IMR-90 (cell line): ENCODE data around the gene PHKG2. TPM values are rescaled to one million over a fixed set of nuclear protein-coding genes. Genes with fewer than 3 reads are reported as not detected.

Experiments
- ATAC-seq: fragments of 200-7000 bp; cut with Tn5 transposase; 2 replicates; pipeline ENCODE4 v1.9.1; 2020; ENCODE audit warnings: low read depth, mild to moderate bottlenecking, moderate library complexity
- BruUV-seq: library from RNA; stranded (reverse); fragments of 400-500 nt; replicated peaks from 2 replicates; lab custom pipeline; 2021; lab: Mats Ljungman, UMichigan
- CTCF ChIA-PET: fragments of 300-600 bp; formaldehyde crosslinking; extraction: SDS; loops from one replicate; lab custom pipeline; 2021; ENCODE audit warnings: antibody characterized with exemption; lab: Yijun Ruan, JAX
- POLR2A ChIA-PET: fragments of 300-600 bp; sonication (Branson Sonifier 250); formaldehyde crosslinking; loops from one replicate; lab custom pipeline; 2022; ENCODE audit warnings: antibody characterized with exemption; ENCODE audit not compliant: unreplicated experiment; lab: Charles Lee
- DNase-seq: peaks from one replicate; pipeline ENCODE4 v3.0.0; 2013
- H2AFZ ChIP-seq: replicated peaks from 2 replicates; pipeline ENCODE3; 2013; ENCODE audit warnings: low read length, mild to moderate bottlenecking; ENCODE audit not compliant: poor library complexity
- H2AK5ac ChIP-seq: 2 replicates; pipeline ENCODE4 v1.6.1; 2013; ENCODE audit warnings: low read depth, low read length, inconsistent platforms
- H2AK9ac ChIP-seq: replicated peaks from 2 replicates; pipeline ENCODE3; 2013; ENCODE audit warnings: mild to moderate bottlenecking, low read depth, low read length, moderate library complexity; ENCODE audit not compliant: poor library complexity
- H2BK120ac ChIP-seq: 2 replicates; pipeline ENCODE4 v1.6.1; 2013; ENCODE audit warnings: low read depth, low read length, inconsistent platforms
- H2BK15ac ChIP-seq: 3 replicates; pipeline ENCODE4 v1.6.1; 2013; ENCODE audit warnings: low read depth, low read length, inconsistent platforms
- H2BK20ac ChIP-seq: 2 replicates; pipeline ENCODE4 v1.6.1; 2013; ENCODE audit warnings: low read depth, mild to moderate bottlenecking, inconsistent platforms, low read length, moderate library complexity
- H2BK5ac ChIP-seq: 2 replicates; pipeline ENCODE4 v1.6.1; 2013; ENCODE audit warnings: mild to moderate bottlenecking, low read depth, low read length, inconsistent platforms; ENCODE audit not compliant: poor library complexity, severe bottlenecking
- H3K14ac ChIP-seq: replicated peaks from 2 replicates; pipeline ENCODE4 v1.6.1; 2013; ENCODE audit warnings: low read depth, low read length, inconsistent platforms
- H3K18ac ChIP-seq: 2 replicates; pipeline ENCODE4 v1.6.1; 2013; ENCODE audit warnings: low read depth, low read length, control low read depth
- H3K23ac ChIP-seq: 2 replicates; pipeline ENCODE4 v1.6.1; 2013; ENCODE audit warnings: low read depth, low read length, inconsistent platforms
- H3K27ac ChIP-seq: 2 replicates; pipeline ENCODE4 v1.5.1; 2013; ENCODE audit warnings: mild to moderate bottlenecking, control low read depth, low read length; ENCODE audit not compliant: insufficient read depth
- H3K27me3 ChIP-seq: 2 replicates; pipeline ENCODE4 v1.6.1; 2013; ENCODE audit warnings: low read length; ENCODE audit not compliant: control insufficient read depth, insufficient read depth
- H3K36me3 ChIP-seq: 2 replicates; pipeline ENCODE4 v1.6.1; 2013; ENCODE audit warnings: low read length, mixed read lengths; ENCODE audit not compliant: control insufficient read depth, insufficient read depth
- H3K4ac ChIP-seq: 2 replicates; pipeline ENCODE4 v1.6.1; 2013; ENCODE audit warnings: low read depth, low read length, inconsistent platforms
- H3K4me1 ChIP-seq: 2 replicates; pipeline ENCODE4 v1.6.1; 2013; ENCODE audit warnings: low read length, mixed read lengths; ENCODE audit not compliant: control insufficient read depth, insufficient read depth
- H3K4me2 ChIP-seq: 2 replicates; pipeline ENCODE4 v1.6.1; 2013; ENCODE audit warnings: low read depth, mild to moderate bottlenecking, control low read depth, low read length, moderate library complexity
- H3K4me3 ChIP-seq: 2 replicates; pipeline ENCODE4 v1.5.1; 2013; ENCODE audit warnings: low read depth, mild to moderate bottlenecking, control low read depth, low read length, moderate library complexity; ENCODE audit not compliant: insufficient read depth
- H3K56ac ChIP-seq: 2 replicates; pipeline ENCODE4 v1.6.1; 2013; ENCODE audit warnings: low read length, inconsistent platforms; ENCODE audit not compliant: insufficient read depth; ENCODE audit errors: extremely low read depth
- H3K79me1 ChIP-seq, 2 experiments: 2 replicates each; pipeline ENCODE4 v1.6.1; 2013; ENCODE audit warnings: low read length in 2 of 2, inconsistent platforms in 1 of 2, low read depth in 1 of 2
- H3K9ac ChIP-seq: 2 replicates; pipeline ENCODE4 v1.6.1; 2013; ENCODE audit warnings: low read depth, low read length, control low read depth
- H3K9me1 ChIP-seq: 2 replicates; pipeline ENCODE4 v1.6.1; 2013; ENCODE audit warnings: low read length, inconsistent platforms; ENCODE audit not compliant: insufficient read depth
- H3K9me3 ChIP-seq: 2 replicates; pipeline ENCODE4 v1.6.1; 2013; ENCODE audit warnings: low read length; ENCODE audit not compliant: control insufficient read depth, insufficient read depth
- H4K20me1 ChIP-seq: 2 replicates; pipeline ENCODE4 v1.6.1; 2013; ENCODE audit warnings: low read length, inconsistent platforms; ENCODE audit not compliant: insufficient read depth
- H4K5ac ChIP-seq: 2 replicates; pipeline ENCODE4 v1.6.1; 2013; ENCODE audit warnings: mild to moderate bottlenecking, low read depth, low read length, control low read depth
- H4K8ac ChIP-seq, 2 experiments: 2 replicates each; pipeline ENCODE4 v1.6.1; 2013; ENCODE audit warnings: low read depth in 2 of 2, low read length in 2 of 2, control low read depth in 1 of 2, inconsistent platforms in 1 of 2
- H4K91ac ChIP-seq: 2 replicates; pipeline ENCODE4 v1.6.1; 2013; ENCODE audit warnings: low read depth, low read length, inconsistent platforms; ENCODE audit not compliant: insufficient read depth
- BHLHE40 ChIP-seq: fragments of 150-350 bp; IDR thresholded peaks from 2 replicates; pipeline ENCODE4 v1.6.1; 2016; ENCODE audit warnings: mild to moderate bottlenecking, low read depth, low read length
- CEBPB ChIP-seq: IDR thresholded peaks from 2 replicates; pipeline ENCODE4 v1.6.1; 2012; ENCODE audit warnings: low read depth, low read length, improper control_type of control experiment
- CHD1 ChIP-seq: IDR thresholded peaks from 2 replicates; pipeline ENCODE4 v1.6.1; 2012; ENCODE audit warnings: low read depth, low read length, improper control_type of control experiment
- CTCF ChIP-seq: conservative IDR thresholded peaks from 2 replicates; pipeline ENCODE4 v1.5.1; 2012; ENCODE audit warnings: mild to moderate bottlenecking, low read depth, low read length, improper control_type of control experiment
- ELK1 ChIP-seq: fragments of 150-350 bp; IDR thresholded peaks from 2 replicates; pipeline ENCODE4 v1.6.1; 2016; ENCODE audit warnings: low read depth, mild to moderate bottlenecking, low read length, moderate library complexity, borderline replicate concordance
- FOS ChIP-seq: fragments of 150-350 bp; IDR thresholded peaks from 2 replicates; pipeline ENCODE4 v1.6.1; 2016; ENCODE audit warnings: low read depth, low read length
- MAZ ChIP-seq: IDR thresholded peaks from 2 replicates; pipeline ENCODE4 v1.6.1; 2012; ENCODE audit warnings: low read depth, mild to moderate bottlenecking, low read length, improper control_type of control experiment, moderate library complexity, borderline replicate concordance
- MXI1 ChIP-seq: IDR thresholded peaks from 2 replicates; pipeline ENCODE4 v1.6.1; 2012; ENCODE audit warnings: low read depth, mild to moderate bottlenecking, low read length, moderate library complexity, borderline replicate concordance
- POLR2A ChIP-seq: IDR thresholded peaks from 2 replicates; pipeline ENCODE4 v1.6.1; 2012; ENCODE audit warnings: mild to moderate bottlenecking, low read depth, low read length
- RAD21 ChIP-seq: IDR thresholded peaks from 2 replicates; pipeline ENCODE4 v1.6.1; 2012; ENCODE audit warnings: low read length, improper control_type of control experiment
- RCOR1 ChIP-seq: IDR thresholded peaks from 2 replicates; pipeline ENCODE4 v1.6.1; 2012; ENCODE audit warnings: mild to moderate bottlenecking, low read length, improper control_type of control experiment; ENCODE audit not compliant: insufficient replicate concordance
- RFX5 ChIP-seq: IDR thresholded peaks from 2 replicates; pipeline ENCODE4 v1.8.0; 2012; ENCODE audit warnings: low read depth, mild to moderate bottlenecking, low read length, moderate library complexity
- SMC3 ChIP-seq: fragments of 150-350 bp; IDR thresholded peaks from 2 replicates; pipeline ENCODE4 v1.6.1; 2016; ENCODE audit warnings: low read depth, mild to moderate bottlenecking, antibody characterized with exemption, low read length, moderate library complexity
- USF2 ChIP-seq: fragments of 150-350 bp; IDR thresholded peaks from 2 replicates; pipeline ENCODE4 v1.6.1; 2017; ENCODE audit warnings: mild to moderate bottlenecking, antibody characterized with exemption, low read length, low read depth
- WGBS, 2 experiments: methylation state at CpG; one replicate each; pipeline versions ENCODE4 v1.1.5 to v1.1.7; 2013; ENCODE audit warnings: missing lambda C conversion rate in 2 of 2; ENCODE audit not compliant: insufficient read length in 1 of 2; ENCODE audit errors: extremely low coverage in 2 of 2; 5-methylcytosine and 5-hydroxymethylcytosine counted together
- dilution Hi-C: fragments of 300-500 bp; cut with HindIII; formaldehyde crosslinking; loops from one replicate; pipeline ENCODE4 v1.14.3; 2018; ENCODE audit warnings: low sequenced_read_pairs; ENCODE audit not compliant: unreplicated experiment
- in situ Hi-C: fragments of 300-500 bp; cut with MboI; formaldehyde crosslinking; loops from 3 replicates; pipeline ENCODE4 v1.14.3; 2019; ENCODE audit warnings: low sequenced_read_pairs, inconsistent platforms, mixed read lengths
- intact Hi-C: fragments of 100-400 bp; cut with micrococcal nuclease; formaldehyde crosslinking; loops from 2 replicates; pipeline ENCODE4 v1.10.0; 2022
- polyA plus RNA-seq, 3 experiments: library from polyadenylated mRNA; depleted of rRNA; stranded (reverse); fragments of >200 nt; gene quantifications; 2 replicates each; pipeline ENCODE4 v1.2.3, GENCODE V29; 2012; ENCODE audit warnings: low replicate concordance in 1 of 3
- total RNA-seq: library from RNA; depleted of rRNA; stranded (reverse); fragments of >200 nt; gene quantifications from 2 replicates; pipeline ENCODE4 v1.2.3, GENCODE V29; 2012

PHKG2 gene
- total and polyA plus RNA-seq, 2 of the 4 experiments (the other 2 are of a cell fraction) = 26.0 to 38.9 TPM

GRCh38 chr16:30753596-30753995, 5.4 kb downstream of the PHKG2 start:
- ChIA-PET POLR2A (interaction anchor here (0.6 kb wide), 1 partner anchor 193 kb away, joined by 6 read pairs; no protein-coding TSS in a partner anchor), CTCF (no interaction called here)
- dilution Hi-C loops = no loop called here
- no peak overlapping the region for H4K91ac ChIP-seq
- 100% methylated on average over 4 of the region's 4 CpGs; no CpG with 5 or more reads in 1 of the 2 experiments for WGBS, 2 experiments
- H4K8ac ChIP-seq = no peak overlapping the region
- TF ChIP-seq MXI1 (no peak), BHLHE40 (no peak), ELK1 (no peak), CTCF (no peak), FOS (no peak), CEBPB (no peak), RFX5 (no peak), RCOR1 (no peak), RAD21 (no peak), POLR2A (no peak), CHD1 (no peak), USF2 (no peak), MAZ (no peak), SMC3 (no peak)
- peaks cover 22 to 34% of the 10 kb centered on the region in 2 experiments for H3K79me1 ChIP-seq
- H3K4me1 ChIP-seq = no peaks in the 10 kb centered on the region
- H3K23ac ChIP-seq = no peak overlapping the region
- no peak overlapping the region for H3K27ac ChIP-seq
- no peak overlapping the region for H4K5ac ChIP-seq
- no peak overlapping the region for H3K4me3 ChIP-seq
- H3K9ac ChIP-seq = no peak overlapping the region
- no peak overlapping the region for H2BK20ac ChIP-seq
- H3K4me2 ChIP-seq = no peak overlapping the region
- no peak overlapping the region for H3K18ac ChIP-seq
- no peak overlapping the region for H2BK120ac ChIP-seq
- H3K36me3 ChIP-seq = peaks cover 42% of the 10 kb centered on the region
- no peaks in the 10 kb centered on the region; the same call in 1 of the 2 replicates for H4K20me1 ChIP-seq
- intact Hi-C loops = no loop called here
- H2AFZ ChIP-seq = no peak overlapping the region
- in situ Hi-C loops = no loop called here
- no peaks in the 10 kb centered on the region for H3K9me3 ChIP-seq
- no peak overlapping the region for H3K56ac ChIP-seq
- no peak overlapping the region for H3K14ac ChIP-seq
- H2AK5ac ChIP-seq = no peak overlapping the region
- no peak for ATAC-seq
- H2BK15ac ChIP-seq = no peak overlapping the region
- no peaks in the 10 kb centered on the region for H3K27me3 ChIP-seq
- no peak overlapping the region for H2BK5ac ChIP-seq
- H2AK9ac ChIP-seq = peak overlapping the region; percentile 81
- no peak overlapping the region for H3K4ac ChIP-seq
- no peak for DNase-seq
- BruUV-seq = no TSS peak
- peaks cover 8% of the 10 kb centered on the region; the same call in 1 of the 2 replicates for H3K9me1 ChIP-seq
